GM21528 (cell line): ENCODE measurements around the gene CAMK2N2.
"Not testable (repeated sequence)": the region's sequence is repeated elsewhere in the genome, so short reads cannot be mapped to it uniquely, and the experiment has no call there.

Source experiments
- ATAC-seq: cut with Tn5 transposase; IDR thresholded peaks from one replicate; pipeline ENCODE4 v1.9.1; 2021; ENCODE audit warnings: mild to moderate bottlenecking, moderate library complexity; ENCODE audit not compliant: unreplicated experiment, low FRiP score

Gene CAMK2N2

GRCh38 chr3:184275961-184276910 is 14.9 kb upstream of the CAMK2N2 start, which contains the start of gene ECE2:
ECE2 (plus strand) TSS chr3:184276022; CDS start chr3:184276154, 132 bp downstream.
- ATAC-seq, result no peak

- no peak for ATAC-seq
Observed at GRCh38 chr3:184275381-184275701, 14.0 kb upstream of the CAMK2N2 start.

- no peak for ATAC-seq
Observed at GRCh38 chr3:184272269-184272668, 10.9 kb upstream of the CAMK2N2 start.

GRCh38 chr3:184267249-184267648 is 5.9 kb upstream of the CAMK2N2 start:
- ATAC-seq, result not testable (repeated sequence)

GRCh38 chr3:184262764-184263179 is 1.4 kb upstream of the CAMK2N2 start:
- no peak for ATAC-seq

- ATAC-seq, result no peak
Observed at GRCh38 chr3:184261854-184262763, 756 bp upstream of the CAMK2N2 start.

GRCh38 chr3:184260724-184261269 is 556 bp downstream of the CAMK2N2 start:
- ATAC-seq, result no peak

GRCh38 chr3:184259878-184260723 is 1.3 kb downstream of the CAMK2N2 start:
- ATAC-seq, result no peak

GRCh38 chr3:184259396-184259877 is 1.9 kb downstream of the CAMK2N2 start:
- ATAC-seq, result no peak

- no peak for ATAC-seq
Observed at GRCh38 chr3:184258926-184259325, 2.4 kb downstream of the CAMK2N2 start.

- ATAC-seq, result no peak
Observed at GRCh38 chr3:184257083-184257915, 4.1 kb downstream of the CAMK2N2 start.

- no peak for ATAC-seq
Observed at GRCh38 chr3:184255291-184256039, 5.9 kb downstream of the CAMK2N2 start.

- peak; percentile 68 for ATAC-seq
Observed at GRCh38 chr3:184250167-184250828, 11.1 kb downstream of the CAMK2N2 start.

- ATAC-seq, result peak; percentile 79
Observed at GRCh38 chr3:184249412-184250166, 11.8 kb downstream of the CAMK2N2 start, which contains the start of gene EEF1AKMT4. EEF1AKMT4 (plus strand) TSS chr3:184249672; CDS start chr3:184249695, 23 bp downstream.

- ATAC-seq, result peak; percentile 61
Observed at GRCh38 chr3:184248454-184249411, 12.6 kb downstream of the CAMK2N2 start, which contains the start of gene ALG3. ALG3 (minus strand) TSS chr3:184248962; CDS start chr3:184248940, 22 bp downstream.

- no peak for ATAC-seq
Observed at GRCh38 chr3:184242297-184242685, 19.1 kb downstream of the CAMK2N2 start.
